ENCODE data around the gene HIGD1B.

GRCh38 chr17:44848961-44849489, 1.3 kb downstream of the HIGD1B start:
- TF ChIP-seq CTCF (IDR thresholded peaks at IDR 0.05) = no peak
- no peak for TF ChIP-seq POLR2AphosphoS5 (IDR thresholded peaks at IDR 0.05)

Data from suprapubic skin (tissue), 3 donors.